ENCODE data around the gene KLC1.

- TF ChIP-seq CTCF (IDR thresholded peaks at IDR 0.05; ENCODE audit: low read depth, low read length, poor library complexity, severe bottlenecking): no peak
- no peak for TF ChIP-seq EZH2phosphoT487 (IDR thresholded peaks at IDR 0.05; ENCODE audit: borderline replicate concordance, low read length)
Measured at GRCh38 chr14:103613517-103613916, 15.5 kb upstream of the KLC1 start.

Data from DOHH2 (cell line).